Left ventricle myocardium superior (tissue), 1 donor: ENCODE measurements around the gene AP3B1. TPM values are rescaled to one million over a fixed set of nuclear protein-coding genes. Genes with fewer than 3 reads are reported as not detected.

Source experiments
- ATAC-seq: fragments of 200-7000 bp; cut with Tn5 transposase; one replicate; pipeline ENCODE4 v1.9.1; 2020; ENCODE audit warnings: mild to moderate bottlenecking, moderate library complexity
- DNase-seq: peaks from one replicate; pipeline ENCODE4 v3.0.0-alpha.2; 2020
- intact Hi-C: fragments of 100-400 bp; cut with micrococcal nuclease; formaldehyde crosslinking; loops from one replicate; pipeline ENCODE4 v1.11.0; 2022
- total RNA-seq: library from RNA; stranded (reverse); fragmentation: NEBNext Ultra II Directional; extraction: Animal tissue kit (Norgen Biotek cat#: 25700); gene quantifications from one replicate; pipeline ENCODE4 v1.2.1, GENCODE V29; 2021
- donor health status: DM: no; HTN: yes; CAD: no; lungs with severe emphysema.

The AP3B1 gene
- total RNA-seq, 1 donor from 2014 or later, result 25.5 TPM

GRCh38 chr5:77995793-77996409, 298.6 kb downstream of the AP3B1 start:
- DNase-seq (no peak), ATAC-seq (no peak)
- intact Hi-C loops, result no loop called here

GRCh38 chr5:77994943-77995342, 299.6 kb downstream of the AP3B1 start:
- intact Hi-C loops, result no loop called here
- DNase-seq (no peak), ATAC-seq (no peak)

DNA sequence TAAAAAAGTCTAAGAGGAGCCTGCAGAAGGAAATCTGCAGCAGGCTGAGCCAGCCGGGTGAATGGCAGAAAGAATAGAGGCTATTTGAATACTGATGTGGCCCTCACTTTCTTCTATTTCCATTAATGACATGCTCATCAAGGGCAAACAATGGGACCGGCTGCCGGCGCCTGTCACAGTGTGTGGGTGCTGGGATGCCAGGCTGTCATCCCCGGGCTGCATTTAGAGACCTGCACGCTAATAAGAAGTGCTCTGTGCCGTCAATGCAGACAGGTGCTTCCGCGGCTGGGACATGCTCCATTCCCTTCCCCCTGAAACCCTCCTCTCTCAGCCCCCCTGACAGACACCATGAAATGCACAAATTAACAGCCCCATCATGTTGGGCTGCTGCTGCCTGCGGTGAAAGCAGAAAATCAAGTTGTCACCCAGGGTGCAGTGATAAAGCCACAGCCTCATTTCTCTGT, 300.6 kb downstream of the AP3B1 start:
- no peak for ATAC-seq
- intact Hi-C loops, result no loop called here
- no peak for DNase-seq

GRCh38 chr5:77993141-77993854, 301.2 kb downstream of the AP3B1 start:
- intact Hi-C loops, result no loop called here
- no peak for ATAC-seq
- DNase-seq, result no peak

DNA sequence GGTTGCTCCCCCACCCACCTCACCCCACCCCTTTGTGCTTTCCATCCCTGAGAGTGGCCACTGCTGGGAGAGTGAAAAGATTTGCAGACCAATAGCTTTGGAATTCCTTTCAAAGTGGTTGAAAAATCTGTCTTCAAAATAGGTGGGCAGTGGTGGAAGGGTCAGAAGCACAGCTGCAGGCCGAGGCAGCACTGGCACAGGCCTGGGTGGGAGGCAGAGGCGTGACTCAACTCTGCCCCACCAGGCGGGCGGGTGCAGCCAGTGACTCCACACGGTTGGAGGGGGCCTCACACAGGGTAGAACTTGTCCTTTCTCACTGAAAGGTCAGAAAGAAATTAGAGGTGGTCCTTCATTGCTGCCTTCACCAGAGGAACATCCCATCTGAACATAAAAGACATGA, 303.4 kb downstream of the AP3B1 start:
- intact Hi-C loops, result no loop called here
- ATAC-seq (no peak), DNase-seq (no peak)

GRCh38 chr5:77990020-77990419, 304.5 kb downstream of the AP3B1 start:
- no peak for DNase-seq
- no peak for ATAC-seq
- intact Hi-C loops, result no loop called here

- intact Hi-C loops, result no loop called here
- DNase-seq (no peak), ATAC-seq (no peak)
Measured at GRCh38 chr5:77987988-77988387, 306.5 kb downstream of the AP3B1 start.

GRCh38 chr5:77987331-77987730, 307.2 kb downstream of the AP3B1 start:
- intact Hi-C loops, result no loop called here

DNA sequence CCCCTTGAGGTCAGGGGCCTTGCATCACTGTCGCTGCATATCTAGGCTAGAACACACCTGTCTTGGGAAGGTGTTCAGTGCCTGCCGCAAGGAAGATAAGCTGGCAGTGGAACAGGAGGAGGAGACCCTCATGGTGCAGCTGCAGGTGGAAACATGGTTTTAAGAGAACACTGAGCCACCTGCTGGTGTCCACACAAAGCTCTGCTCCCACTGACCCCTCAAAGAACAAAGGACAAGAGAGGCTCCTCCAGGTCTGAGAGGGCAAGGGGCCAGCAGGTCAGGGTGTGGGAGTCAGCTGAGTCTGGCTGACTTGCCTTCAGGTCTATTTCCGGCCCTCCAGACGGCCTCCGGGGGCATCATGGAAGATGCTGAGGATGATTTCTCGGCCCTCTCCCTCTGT, 308.2 kb downstream of the AP3B1 start:
- DNase-seq, result no peak
- intact Hi-C loops, result no loop called here
- ATAC-seq, result no peak

More at GRCh38 chr5:77987331-77987730, 307.2 kb downstream of the AP3B1 start:
- no peak for ATAC-seq
- no peak for DNase-seq

DNA sequence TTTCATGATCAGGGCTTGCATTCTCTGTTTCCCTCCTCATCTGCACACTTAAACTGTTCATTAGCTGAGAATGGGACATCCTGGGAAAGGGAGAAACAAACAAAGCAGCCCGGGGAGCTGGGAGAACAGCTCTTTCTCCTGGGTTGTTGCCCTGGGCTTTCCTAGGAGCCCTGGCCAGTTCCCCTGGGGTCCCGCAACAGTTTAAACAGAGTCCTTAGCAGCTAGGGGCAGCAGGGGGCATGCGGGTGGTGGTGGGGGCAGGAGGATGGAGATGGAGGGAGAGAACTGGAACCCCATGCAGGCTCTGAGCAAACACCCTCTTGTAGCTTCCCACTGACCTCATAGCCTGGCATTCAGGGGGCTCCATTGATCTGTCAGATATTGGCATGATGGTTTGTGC, 309.3 kb downstream of the AP3B1 start:
- DNase-seq (no peak), ATAC-seq (no peak)
- intact Hi-C loops, result no loop called here

- ATAC-seq (no peak), DNase-seq (no peak)
- intact Hi-C loops, result no loop called here
Measured at GRCh38 chr5:77984587-77984986, 309.9 kb downstream of the AP3B1 start.

DNA sequence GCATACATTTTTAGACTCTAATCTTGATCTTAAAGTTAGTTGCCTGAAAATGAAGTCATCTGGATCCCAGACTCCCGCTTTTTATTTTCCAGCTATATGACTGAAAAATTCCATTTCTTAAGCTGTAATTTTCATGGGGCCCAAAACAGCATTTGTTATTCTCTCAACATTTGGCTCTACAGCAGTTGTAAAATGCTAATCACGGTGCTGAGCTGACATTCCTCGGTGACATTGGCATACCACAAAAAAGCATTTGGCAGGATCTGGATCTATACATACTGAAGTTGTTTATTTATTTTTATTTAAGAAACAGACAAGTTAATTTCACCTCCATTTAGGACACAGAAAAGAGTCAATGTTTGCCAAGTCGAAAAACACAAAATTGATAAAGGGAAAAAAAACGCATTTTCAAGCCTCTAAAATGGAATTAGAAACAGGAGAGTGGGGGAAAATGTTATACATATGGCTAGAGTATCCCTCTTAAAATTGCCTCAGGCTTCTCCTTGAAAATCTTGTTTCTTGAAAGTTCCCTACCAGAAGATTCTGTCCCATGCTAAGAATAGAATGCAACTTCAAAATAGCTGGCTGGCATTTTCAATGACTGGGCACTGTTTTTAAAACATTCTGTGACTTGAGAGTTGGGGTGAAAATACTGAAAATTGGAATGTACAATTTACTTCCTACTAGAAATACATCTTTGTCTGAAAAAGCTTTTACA, 310.9 kb downstream of the AP3B1 start:
- no peak for ATAC-seq
- intact Hi-C loops, result no loop called here
- no peak for DNase-seq

DNA sequence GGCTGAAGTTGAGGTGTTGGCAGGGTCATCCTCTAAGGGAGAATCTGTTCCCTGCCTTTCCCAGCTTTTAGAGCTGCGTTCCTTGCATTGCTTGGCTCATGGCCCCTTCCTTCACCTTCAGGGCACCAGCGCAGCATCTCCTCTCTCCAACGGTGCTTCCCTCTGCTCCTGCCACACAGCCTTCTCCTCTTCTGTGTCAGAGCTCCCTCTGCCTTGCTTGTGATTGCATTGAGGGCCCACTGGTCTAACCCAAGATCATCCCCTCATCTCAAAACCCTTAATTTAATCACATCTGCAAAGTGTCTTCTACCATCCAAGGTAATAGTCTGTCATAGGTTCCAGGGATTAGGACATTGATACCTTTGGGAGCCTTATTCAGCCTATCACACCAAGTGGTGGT, 312.7 kb downstream of the AP3B1 start:
- no peak for DNase-seq
- intact Hi-C loops, result no loop called here
- no peak for ATAC-seq

GRCh38 chr5:77974576-77974975, 319.9 kb downstream of the AP3B1 start:
- intact Hi-C loops, result no loop called here
- ATAC-seq (no peak), DNase-seq (no peak)

DNA sequence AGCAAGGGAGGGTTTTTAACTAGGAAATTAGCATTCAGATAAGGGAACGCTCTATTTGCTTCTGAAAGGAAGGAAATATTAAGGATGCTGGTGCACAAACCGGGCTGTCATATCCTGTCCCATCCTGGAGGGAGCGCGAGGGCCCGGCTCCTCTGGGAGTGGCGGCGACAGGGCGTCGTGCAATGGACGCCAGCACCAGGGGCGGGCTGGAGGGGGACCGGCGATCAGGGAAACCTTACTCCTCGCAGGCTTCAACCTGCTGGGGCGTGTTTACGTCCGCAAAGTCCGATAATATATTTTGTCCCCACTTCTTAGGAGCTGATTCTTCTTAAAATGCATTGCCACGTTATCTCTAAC, 321.3 kb downstream of the AP3B1 start:
- no peak for DNase-seq
- intact Hi-C loops, result no loop called here
- peak; percentile 19 for ATAC-seq

- ATAC-seq (peak; percentile 38), DNase-seq (peak; percentile 27)
- intact Hi-C loops, result no loop called here
Measured at GRCh38 chr5:77972469-77973252, 321.8 kb downstream of the AP3B1 start.

DNA sequence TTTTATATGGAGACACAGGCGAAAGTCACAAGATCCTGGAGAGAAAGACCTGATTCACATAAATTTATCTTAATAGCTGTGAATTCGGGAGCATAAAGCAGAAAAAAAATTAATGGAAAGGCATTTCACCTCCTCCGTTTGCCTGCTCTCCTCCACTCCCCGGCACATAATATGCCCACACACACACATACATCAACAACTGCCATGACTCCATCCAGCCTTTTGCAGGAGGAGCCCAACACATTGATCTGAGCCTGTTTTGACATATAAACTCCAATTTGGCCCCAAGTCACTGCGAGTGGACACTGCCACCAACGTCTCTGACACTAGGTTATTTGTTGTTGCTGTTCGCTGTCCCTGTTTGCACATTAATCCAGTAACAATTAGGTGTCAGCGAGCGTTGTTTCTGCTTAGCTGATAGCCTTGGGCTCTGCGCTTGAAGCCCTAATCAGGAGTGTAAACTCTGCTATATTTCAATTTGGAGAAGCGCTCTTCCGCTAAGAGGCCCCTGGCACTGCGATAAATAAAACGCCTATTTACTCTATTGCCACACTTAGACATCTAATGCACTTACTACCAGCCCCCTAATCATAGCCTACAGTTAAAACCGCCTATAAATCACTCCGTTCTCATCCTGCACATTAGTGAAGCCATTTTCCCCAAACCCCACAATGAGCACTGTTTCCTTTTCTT, 322.6 kb downstream of the AP3B1 start:
- intact Hi-C loops, result no loop called here
- DNase-seq, result no peak
- no peak for ATAC-seq

DNA sequence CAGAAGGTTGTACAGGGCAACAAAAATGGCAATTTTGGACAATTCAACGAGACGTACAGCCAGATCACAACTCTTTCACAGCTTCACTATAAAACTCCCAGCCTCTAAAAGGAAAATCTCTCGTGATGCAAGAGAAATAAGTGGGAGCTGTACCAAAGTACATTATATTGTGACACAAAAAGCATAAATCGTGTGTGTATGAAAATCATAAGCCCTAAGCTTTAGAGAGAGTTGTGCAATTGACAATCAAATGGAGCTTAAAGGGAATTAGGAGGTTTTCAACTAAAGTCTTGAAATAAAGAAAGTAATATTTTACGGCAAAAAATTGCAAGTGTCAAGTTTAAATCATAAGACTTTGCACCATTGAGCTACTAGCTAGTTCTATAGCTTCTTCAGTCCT, 323.6 kb downstream of the AP3B1 start:
- no peak for ATAC-seq
- no peak for DNase-seq
- intact Hi-C loops, result no loop called here

GRCh38 chr5:77963795-77964194, 330.7 kb downstream of the AP3B1 start:
- DNase-seq (no peak), ATAC-seq (no peak)
- intact Hi-C loops, result no loop called here
